Dedifferentiated amniotic fluid mesenchymal stem cell (primary cell): ENCODE data around the gene UNC93A.
"Not testable (repeated sequence)": the region's sequence is repeated elsewhere in the genome, so short reads cannot be mapped to it uniquely, and the experiment has no call there.

Experiments
- DNase-seq: peaks from one replicate; pipeline ENCODE4 v3.0.0-alpha.2; 2016; ENCODE audit errors: extremely low spot score

The UNC93A gene

GRCh38 chr6:167338541-167339117 lies 47.5 kb downstream of the UNC93A start:
- no peak for DNase-seq

GRCh38 chr6:167341038-167341583 lies 50.0 kb downstream of the UNC93A start:
- no peak for DNase-seq

- DNase-seq, result no peak
These were observed 50.8 kb downstream of the UNC93A start for GRCh38 chr6:167341665-167342655.

GRCh38 chr6:167342879-167343610 lies 51.9 kb downstream of the UNC93A start:
- no peak for DNase-seq

- DNase-seq, result no peak
These were observed 54.2 kb downstream of the UNC93A start for GRCh38 chr6:167345348-167345747.

GRCh38 chr6:167345960-167346359 lies 54.8 kb downstream of the UNC93A start:
- no peak for DNase-seq

- DNase-seq, result no peak
These were observed 56.1 kb downstream of the UNC93A start for GRCh38 chr6:167347226-167347625.

- no peak for DNase-seq
These were observed 58.6 kb downstream of the UNC93A start for GRCh38 chr6:167349631-167350274.

GRCh38 chr6:167350275-167350696 lies 59.2 kb downstream of the UNC93A start:
- no peak for DNase-seq

- no peak for DNase-seq
These were observed 59.9 kb downstream of the UNC93A start for GRCh38 chr6:167350731-167351655.

GRCh38 chr6:167351656-167352345 lies 60.7 kb downstream of the UNC93A start:
- no peak for DNase-seq

GRCh38 chr6:167356874-167357273 lies 65.8 kb downstream of the UNC93A start:
- no peak for DNase-seq

- not testable (repeated sequence) for DNase-seq
These were observed 67.3 kb downstream of the UNC93A start for GRCh38 chr6:167358394-167358793.

- DNase-seq, result not testable (repeated sequence)
These were observed 70.1 kb downstream of the UNC93A start for GRCh38 chr6:167361170-167361569.
